ACHN (cell line): ENCODE results near the gene HMX1.

Experiments used
- DNase-seq: peaks from one replicate; pipeline ENCODE4 v3.0.0-alpha.2; 2015
- in situ Hi-C: cut with HindIII; loops from 2 replicates; pipeline ENCODE4 v1.10.0; 2017; ENCODE audit warnings: low sequenced_read_pairs, low pct_ligation_motif_present, low pct_unique_long_range_greater_than_20kb

The HMX1 gene

DNA sequence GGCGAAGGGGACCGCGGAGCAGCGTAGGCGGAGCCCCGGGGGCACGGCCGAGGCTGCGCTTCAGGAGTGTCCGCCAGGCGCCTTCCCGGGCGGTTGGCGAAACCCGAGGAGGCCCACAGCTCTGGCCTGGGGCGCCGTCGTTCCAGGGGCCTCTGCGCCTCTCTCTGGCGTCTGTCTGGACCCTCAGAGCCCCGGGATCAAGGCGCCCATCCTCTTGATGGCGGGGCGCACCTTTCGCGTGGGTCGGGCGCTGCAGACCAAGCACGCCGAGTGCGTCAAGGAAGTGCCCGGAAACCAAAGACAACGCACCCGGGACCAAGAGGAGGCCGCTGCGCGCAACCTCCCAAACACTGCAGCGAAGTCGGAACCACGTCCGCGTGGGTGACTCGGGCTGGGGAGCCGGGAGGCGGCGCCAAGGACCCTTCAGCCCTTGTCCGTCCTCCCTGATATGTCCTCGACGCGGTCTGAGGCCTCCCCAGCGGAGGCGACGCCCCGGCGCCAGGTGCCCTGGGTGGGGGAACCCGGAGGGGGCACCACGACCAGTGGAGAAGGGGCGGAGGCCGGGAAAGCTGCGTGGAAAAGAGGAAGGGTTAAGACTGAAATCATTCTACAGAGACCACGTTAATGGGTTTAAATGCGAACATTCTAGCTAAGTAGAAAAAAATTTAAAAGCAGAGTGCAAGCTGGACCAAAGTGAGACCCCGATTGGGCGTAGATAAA is 9.9 kb downstream of the HMX1 start:
- in situ Hi-C loops = no loop called here
- DNase-seq = no peak

DNA sequence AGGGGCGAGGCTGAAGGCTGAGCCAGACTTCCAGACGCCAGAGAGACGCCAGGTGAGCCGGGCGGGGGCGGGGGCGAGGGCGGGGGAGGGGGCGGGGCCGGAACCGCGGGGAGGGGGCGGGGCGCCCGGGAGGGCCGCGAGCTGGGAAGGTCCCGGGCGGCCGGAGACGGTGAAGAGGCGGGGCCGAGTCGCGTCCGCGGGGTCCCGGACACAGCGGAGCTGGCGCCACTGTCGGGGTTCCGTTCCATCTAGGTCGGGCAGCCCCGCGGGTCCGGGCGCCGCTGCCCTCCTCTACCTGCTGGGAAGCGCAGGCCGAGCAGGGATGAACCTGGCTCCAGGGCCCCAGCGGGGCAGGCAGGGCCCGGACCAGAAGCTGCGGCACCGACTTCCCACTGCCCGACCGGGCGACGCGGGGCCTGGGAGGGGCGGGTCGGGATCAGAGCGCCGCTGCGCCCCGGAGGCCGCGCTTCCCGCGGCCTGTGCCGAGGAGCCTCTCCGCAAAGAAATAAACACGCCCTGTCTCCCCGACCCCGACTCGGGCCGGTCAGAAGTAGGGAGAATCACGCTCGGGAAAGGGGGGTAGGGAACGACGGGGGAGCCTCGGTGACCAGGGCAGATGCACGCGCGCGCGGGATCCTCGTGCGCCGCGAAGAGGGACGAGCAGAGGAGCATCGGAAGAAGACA is 10.6 kb downstream of the HMX1 start:
- in situ Hi-C loops = no loop called here
- no peak for DNase-seq

DNA sequence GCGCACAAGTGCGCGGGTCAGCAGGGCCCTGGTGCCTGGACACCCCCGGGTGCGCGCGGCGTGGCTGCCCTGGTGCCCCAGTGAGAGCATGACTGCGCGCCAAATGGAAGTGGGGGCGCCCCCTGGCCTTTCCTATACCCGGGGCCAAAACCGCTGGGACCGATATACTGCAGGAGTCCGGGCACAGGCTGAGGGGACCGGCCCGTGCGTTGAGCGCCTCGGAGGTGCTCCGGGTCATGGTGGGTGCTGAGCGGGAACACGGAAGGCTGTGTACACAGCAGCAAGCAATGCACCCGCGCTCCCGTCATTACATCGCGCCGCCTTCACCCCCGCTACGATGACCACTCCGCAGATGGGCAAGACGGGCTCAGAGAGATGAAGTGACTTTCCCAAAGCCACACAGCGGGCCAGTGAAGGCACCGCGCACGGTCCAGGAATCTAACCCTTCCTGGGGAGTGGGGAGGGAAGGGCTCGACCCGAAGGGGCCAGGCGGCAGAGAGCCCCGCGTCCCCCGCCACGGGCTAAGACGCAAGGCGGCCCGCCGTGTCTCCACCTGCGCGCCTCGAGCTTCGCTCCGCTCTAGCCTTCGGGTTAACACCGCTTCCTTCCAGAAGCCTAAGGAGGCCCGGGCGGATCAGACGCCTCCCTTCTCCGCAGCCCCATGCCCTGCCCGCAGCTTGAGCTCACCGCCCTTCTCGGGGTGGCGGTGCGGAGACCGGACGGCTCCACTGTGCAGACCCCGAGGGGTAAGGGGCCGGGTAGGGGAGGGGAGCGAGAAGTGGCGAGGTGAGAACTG is 11.3 kb downstream of the HMX1 start:
- DNase-seq = no peak
- in situ Hi-C loops = no loop called here

DNA sequence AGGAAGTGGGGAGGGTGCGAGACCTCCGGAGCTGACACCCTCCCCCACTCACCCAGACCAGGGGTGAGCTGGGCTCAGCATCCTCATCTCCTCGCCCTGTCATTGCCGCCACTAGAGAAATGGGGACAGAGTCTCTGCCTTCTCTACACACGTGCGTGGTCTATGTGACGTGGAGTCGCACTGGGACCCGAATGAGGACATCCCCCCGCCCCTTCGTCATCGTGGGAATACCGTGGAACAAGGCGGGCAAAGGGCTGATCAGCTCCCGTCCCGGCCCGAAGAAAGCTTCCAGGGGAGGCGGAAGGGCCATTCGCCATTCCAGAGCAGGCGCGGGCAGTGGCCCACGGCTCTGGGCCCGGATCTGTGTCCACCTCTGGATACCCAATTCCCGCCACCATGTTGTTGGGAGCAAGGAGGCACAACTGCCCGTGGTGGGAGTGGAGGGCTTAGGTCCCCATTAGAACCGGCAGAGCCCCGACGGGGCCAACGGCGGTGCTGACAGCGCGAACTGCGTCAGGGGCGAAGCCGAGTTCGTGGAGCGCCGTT is 12.0 kb downstream of the HMX1 start:
- in situ Hi-C loops = no loop called here

DNA sequence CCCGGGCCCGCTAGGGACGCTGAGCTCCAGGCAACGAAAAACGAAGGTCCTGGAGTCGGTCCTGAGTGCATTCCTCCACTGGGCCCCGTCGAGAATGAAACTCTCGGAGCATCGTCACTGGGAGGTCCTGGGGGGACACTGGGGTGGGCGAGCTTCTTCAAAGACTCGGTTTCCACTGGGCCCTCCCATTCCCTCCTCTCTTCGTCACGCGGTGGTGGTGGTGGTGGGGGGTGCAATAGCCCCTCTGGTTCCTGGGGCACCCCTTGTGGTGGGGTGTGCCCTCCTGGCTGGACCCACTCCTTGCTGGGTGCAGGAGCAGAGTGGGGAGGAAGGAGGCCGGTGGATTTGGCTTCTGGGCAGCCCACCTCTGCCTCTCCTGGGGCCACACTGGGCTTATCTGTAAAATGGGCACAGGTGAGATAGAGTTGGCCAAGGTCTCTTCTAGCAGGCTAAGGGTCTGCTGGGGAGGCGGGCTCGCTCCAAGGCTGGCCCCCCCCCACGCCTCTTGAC is 12.9 kb downstream of the HMX1 start:
- no peak for DNase-seq
- in situ Hi-C loops = no loop called here

More for the DNA sequence above, 12.0 kb downstream of the HMX1 start:
- DNase-seq = no peak

DNA sequence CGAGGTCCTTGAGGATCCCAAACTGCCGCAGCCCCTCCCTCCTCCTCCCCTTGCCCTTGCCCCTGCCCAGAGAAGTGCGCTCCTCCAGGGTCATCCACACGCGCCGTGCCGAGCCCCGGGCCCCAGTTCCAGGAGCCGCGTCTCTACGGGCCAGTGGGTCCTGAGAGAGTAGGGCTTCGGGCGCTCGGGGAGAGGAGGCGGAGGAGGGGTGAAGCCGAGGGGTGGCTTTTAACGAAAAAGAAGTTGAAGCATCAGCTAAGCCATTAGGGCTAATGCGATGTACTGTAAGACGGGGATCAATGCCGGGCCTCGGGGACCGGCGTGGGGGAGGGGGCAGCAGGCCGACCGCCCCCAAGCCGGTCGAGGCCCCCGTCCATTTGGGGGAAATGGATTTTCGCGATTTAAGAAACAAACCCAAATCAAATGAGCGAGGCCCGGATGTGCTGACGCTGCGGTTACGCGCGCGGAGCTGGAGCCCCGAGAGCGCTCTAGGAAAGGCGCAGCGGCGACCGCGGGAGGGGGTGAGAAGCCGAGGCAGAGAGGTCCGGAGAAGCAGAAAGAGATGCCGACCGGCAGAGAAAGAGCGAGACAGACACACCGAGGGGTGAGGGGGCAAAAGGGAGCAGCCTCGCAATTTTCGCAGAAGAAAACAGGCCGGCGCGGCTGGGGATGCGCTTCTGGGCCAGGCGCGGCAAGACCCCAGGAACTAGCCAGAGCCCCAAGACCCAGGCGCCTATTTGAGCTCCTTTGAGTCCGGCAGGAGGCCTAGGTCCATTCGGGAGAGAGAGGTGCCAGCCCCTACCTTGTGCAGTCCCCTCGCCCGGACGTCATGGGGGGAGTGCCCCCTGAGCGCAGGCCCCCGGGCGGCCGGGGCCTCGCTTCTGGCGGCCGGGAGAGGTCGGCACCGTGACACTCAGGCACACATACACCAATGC is 13.6 kb downstream of the HMX1 start:
- in situ Hi-C loops = no loop called here
- no peak for DNase-seq

DNA sequence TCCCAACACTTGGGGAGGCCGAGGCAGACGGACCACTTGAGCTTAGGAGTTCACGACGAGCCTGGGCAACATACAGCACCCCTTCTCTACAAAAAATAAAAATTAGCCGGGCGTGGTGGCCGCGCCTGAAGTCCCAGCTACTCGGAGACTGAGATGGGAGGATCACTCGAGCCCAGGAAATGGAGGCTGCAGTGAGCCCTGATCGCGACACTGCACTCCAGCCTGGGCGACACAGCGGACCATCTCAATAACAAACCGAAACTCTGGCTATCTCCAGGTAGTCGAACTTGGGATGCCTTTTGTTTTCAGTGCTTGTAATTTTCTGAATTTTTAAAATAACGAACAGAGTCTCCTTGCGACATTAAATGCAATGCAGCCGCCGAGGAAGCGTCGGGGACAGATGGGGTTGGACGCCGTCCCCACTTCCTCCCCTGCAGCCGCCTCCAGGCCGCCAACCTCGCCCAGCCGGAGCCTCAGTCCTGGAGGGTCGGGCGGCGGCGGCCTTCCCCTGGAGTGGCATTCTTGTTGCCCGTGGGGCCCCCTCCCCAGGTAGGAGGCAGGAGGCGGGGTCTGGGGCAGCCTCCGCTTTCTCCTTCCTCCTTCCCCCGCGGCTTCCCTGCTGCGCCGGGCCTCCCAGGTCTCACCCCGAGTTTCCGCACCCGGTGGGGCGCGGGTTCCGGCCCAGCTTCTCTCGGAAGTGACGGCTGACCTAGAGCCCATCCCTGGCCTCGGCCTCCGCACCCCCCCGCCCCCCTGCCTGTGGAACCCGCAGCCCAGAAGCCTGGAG is 14.6 kb downstream of the HMX1 start:
- in situ Hi-C loops = no loop called here
- no peak for DNase-seq

DNA sequence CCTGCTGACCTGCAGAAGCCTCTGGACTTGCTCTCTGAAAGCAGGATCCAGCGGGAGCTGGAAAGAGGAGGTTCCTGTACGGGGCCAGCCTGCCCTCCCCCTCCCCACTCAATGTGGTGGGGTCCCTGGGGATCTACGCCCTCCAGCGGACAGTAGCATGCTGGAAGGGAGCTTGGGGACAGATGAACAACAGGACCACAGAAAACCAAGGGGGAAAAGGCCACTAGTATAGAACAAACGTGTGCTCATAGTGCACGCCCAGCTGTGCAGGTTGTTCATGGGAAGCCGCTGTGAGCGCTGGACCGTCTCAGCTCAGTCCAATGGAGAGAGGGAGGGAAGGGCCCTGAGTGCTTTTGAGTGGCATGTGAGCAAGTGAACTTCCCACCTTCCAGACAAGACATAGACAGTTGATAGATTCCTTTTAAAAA is 15.8 kb downstream of the HMX1 start:
- DNase-seq = no peak
- in situ Hi-C loops = no loop called here

DNA sequence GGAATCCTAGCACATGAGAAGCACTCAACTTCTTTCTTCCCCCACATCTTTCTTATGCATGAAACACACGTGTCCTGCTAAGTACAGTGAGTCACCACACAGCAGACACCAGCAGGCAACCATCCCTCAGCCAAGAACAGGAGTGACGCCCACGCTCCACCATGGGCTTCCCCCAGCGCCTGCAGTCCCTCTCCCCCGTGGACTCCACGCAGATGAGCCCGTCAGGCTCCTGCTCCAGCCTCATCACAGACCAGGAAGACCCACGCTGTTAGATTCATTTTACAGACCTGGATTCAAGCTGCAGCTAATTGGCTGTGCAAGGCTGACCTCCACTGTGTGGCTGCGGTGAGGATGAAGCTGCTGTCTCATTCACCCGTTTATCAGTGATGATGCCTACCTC is 16.7 kb downstream of the HMX1 start:
- in situ Hi-C loops = no loop called here

DNA sequence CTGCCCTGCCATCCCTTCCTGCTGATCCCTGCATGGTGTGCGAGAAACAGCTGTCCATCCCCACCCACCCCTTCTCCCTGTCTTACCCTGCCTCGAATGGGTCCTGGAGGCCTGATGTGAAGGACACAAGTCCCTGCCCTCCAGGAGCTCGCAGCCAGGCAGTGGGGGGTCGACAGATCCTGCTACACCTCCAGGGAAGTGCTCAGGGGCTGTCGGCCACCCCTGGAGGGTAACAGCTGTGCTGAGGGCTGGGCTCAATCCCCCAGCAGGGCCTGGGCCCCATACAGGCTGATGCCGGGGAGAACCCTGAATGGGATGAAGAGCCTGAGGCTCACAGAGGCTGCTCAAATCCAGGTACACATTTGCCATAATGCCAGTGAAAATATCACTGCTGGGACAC is 17.6 kb downstream of the HMX1 start:
- DNase-seq = no peak
- in situ Hi-C loops = no loop called here

More for the DNA sequence above, 16.7 kb downstream of the HMX1 start:
- DNase-seq = no peak

DNA sequence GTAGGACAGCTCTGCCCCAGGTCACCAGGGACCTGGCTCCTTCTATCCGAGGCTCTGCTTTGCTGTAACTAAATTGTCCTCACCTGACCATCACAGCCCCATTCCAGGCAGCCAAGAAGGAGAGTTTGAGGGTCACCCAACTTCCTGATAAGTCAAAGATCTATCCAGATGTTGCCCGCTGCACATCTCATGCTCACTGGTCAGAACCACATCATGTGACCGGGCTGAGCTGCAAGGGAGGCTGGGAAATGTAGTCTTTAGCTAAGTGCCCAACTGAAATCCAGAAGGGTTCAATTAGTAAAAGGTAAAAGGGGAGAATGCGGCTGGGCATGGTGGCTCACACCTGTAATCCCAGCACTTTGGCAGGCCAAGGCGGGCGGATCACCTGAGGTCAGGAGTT is 18.4 kb downstream of the HMX1 start:
- no peak for DNase-seq
- in situ Hi-C loops = no loop called here

DNA sequence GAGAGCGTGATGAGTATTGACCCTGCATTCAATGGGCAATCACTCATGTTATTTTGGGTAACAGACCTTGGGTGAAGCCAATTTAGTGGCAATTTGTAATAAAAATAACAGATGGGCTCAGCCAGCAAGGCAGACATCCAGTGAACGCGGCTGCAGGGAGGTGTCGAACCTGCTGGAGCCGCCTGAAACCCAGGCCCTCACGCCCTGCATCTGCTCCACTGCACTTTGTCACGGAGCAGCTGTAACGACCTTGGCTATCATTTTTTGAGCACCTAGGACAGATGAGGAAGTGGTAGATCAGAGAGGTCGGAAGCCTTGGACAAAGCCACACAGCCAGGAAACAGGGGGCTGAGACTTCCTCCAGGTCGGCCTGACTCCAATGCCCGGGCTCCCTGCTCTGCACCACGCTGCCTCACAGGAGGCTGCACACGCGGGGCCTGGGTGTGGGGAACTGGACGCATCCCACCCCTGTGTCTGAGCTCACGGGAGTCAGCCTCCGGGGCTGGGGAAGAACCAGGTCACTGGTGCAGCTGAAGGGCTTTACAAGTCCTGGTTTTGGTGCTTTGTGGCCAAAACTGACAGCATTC is 19.4 kb downstream of the HMX1 start:
- DNase-seq = no peak
- in situ Hi-C loops = no loop called here

DNA sequence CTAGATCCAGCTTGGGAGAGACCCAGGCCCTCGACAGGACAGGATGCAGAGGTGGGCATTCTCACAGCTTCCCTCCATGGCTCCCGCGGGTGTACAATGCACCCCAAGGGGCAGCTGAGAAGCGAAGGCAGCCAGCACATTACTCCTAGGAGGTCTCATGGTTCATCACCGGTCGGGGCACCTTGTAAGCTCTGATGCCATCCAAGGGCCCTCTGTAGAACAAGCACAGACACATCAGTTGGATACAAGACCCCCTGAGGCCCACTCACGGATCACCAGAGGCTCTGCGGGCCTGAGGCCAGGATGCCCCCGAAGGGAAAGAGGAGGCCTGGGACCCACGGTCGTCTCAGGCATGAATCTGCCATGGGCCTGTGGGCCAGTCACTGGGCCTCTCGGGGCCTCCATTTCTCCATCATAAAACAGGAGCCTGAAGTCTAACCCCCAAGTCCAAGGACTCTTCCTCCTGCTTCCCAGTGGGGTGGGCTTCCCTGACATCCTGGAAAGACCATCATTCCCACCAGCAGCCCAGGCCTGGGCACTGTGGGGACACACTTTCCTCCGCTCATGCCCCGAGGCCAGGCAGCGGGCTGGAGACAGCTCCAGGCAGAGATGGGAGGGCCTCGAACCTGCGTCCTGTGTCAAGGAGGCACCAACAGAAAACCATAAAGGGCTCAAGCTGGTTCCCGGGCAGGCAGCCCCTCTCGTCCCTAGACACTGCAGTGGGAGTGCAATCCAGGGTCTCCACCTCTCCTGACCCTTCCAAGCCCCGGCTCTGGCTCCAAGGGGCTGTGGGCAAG is 20.1 kb downstream of the HMX1 start:
- DNase-seq = no peak
- in situ Hi-C loops = no loop called here

DNA sequence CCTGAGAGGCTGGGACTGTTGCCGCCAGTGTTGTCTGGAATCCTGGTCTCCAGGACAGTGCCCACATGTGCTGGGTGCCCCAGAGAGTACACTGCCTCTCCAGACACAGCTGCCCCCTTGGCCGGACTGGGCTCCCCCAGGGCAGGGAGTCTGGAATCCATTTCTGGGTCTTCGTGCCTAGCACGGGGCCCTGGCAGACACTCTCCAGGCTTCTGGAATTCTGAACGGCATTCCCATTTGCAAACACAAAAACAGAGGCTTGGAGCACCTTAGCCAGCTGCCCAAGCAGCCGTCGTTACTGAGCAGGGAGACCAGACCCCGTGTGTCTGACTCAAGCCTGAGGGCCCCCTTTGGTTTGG is 20.8 kb downstream of the HMX1 start:
- DNase-seq = no peak
- in situ Hi-C loops = no loop called here

DNA sequence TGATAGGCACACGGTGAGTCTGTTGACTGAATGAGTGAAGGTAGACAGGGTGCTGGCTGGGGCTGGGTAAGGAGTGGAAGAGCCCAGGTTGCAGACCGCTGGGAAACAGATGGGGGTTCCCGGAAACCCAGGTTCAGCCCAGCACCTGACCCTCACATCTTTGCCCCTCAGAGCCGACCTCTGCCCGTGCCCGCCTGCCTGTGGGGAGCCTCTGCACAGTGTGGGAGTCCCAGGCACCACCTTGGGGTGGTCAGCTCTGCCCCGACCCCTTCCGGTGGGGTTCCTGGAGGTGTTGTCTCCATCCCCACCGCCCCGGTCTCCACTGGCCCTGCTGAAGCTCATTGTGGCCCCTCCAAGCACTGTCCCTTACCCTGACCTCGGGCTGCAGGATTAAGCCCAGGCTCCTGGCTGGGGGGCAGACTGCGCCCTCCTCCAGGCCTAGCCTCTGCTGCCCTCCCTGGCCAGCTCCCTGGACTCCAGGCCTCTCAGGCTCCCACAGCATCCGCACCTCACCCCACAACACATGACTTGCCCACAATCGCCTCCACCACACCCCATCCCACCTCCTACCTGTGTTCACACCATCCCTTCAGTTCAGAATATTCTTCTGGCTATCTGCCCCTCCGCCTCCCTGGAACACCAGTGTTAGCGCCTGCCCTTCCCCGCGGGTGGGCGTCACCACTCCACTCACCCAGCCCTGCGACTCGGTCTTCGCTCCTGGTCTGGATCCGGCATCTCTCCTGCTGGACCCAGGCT is 21.4 kb downstream of the HMX1 start:
- no peak for DNase-seq
- in situ Hi-C loops = no loop called here
